Smooth muscle cell (in vitro differentiated cells): ENCODE measurements around the gene HEATR5A. TPM values are rescaled to one million over a fixed set of nuclear protein-coding genes. Genes with fewer than 3 reads are reported as not detected.

ENCODE experiments used
- DNase-seq: peaks from one replicate; lab custom pipeline; 2025; ENCODE audit not compliant: unreplicated experiment; lab: John Stamatoyannopoulos, UW
- H2AFZ ChIP-seq: fragments of 200-600 bp; sonication (generic); 2 replicates; pipeline ENCODE4 v1.6.0; 2016; ENCODE audit warnings: antibody characterized with exemption, low read depth, mild to moderate bottlenecking
- H3F3A ChIP-seq: fragments of 200-600 bp; sonication (generic); 2 replicates; pipeline ENCODE4 v1.6.0; 2017; ENCODE audit warnings: antibody characterized with exemption, low read depth
- H3K27ac ChIP-seq: fragments of 200-600 bp; sonication (generic); 2 replicates; pipeline ENCODE4 v1.5.1; 2016; ENCODE audit warnings: low read depth, mild to moderate bottlenecking
- H3K27me3 ChIP-seq: fragments of 200-600 bp; sonication (generic); 2 replicates; pipeline ENCODE4 v1.6.1; 2016; ENCODE audit warnings: low read depth, mild to moderate bottlenecking
- H3K36me3 ChIP-seq: fragments of 200-600 bp; sonication (generic); 2 replicates; pipeline ENCODE4 v1.5.1; 2016; ENCODE audit warnings: low read depth
- H3K4me1 ChIP-seq: fragments of 200-600 bp; sonication (generic); 2 replicates; pipeline ENCODE4 v1.5.1; 2016; ENCODE audit warnings: low read depth
- H3K4me2 ChIP-seq: fragments of 200-600 bp; sonication (generic); 2 replicates; pipeline ENCODE4 v1.6.0; 2016; ENCODE audit warnings: mild to moderate bottlenecking
- H3K4me3 ChIP-seq: fragments of 200-600 bp; sonication (generic); 2 replicates; pipeline ENCODE4 v1.5.1; 2016; ENCODE audit warnings: mild to moderate bottlenecking
- H3K79me2 ChIP-seq: fragments of 200-600 bp; sonication (generic); 2 replicates; pipeline ENCODE4 v1.6.0; 2016; ENCODE audit warnings: low read depth, mild to moderate bottlenecking
- H3K9ac ChIP-seq: fragments of 200-600 bp; sonication (generic); 2 replicates; pipeline ENCODE4 v1.6.0; 2016; ENCODE audit warnings: low read depth
- H3K9me3 ChIP-seq: fragments of 200-600 bp; sonication (generic); replicated peaks from 2 replicates; pipeline ENCODE4 v1.5.1; 2016; ENCODE audit warnings: low read depth
- H4K20me1 ChIP-seq: fragments of 200-600 bp; sonication (generic); 2 replicates; pipeline ENCODE4 v1.6.0; 2016; ENCODE audit warnings: low read depth
- WGBS: methylation state at CpG from one replicate; pipeline ENCODE4 v1.1.7; 2016; ENCODE audit warnings: low lambda C conversion rate; 5-methylcytosine and 5-hydroxymethylcytosine counted together
- polyA plus RNA-seq: library from polyadenylated mRNA; unstranded; fragments of >200 nt; fragmentation: Nextera tagmentation; extraction: Ambion mirVana; gene quantifications from 2 replicates; pipeline ENCODE4 v1.2.1, GENCODE V29; 2016
- total RNA-seq: library from RNA; depleted of rRNA; stranded (reverse); fragments of >200 nt; gene quantifications from 2 replicates; pipeline ENCODE4 v1.2.3, GENCODE V29; 2014
- TF ChIP-seq, protein P1 (sequence below): fragments of 200-600 bp; sonication (generic); IDR thresholded peaks from 2 replicates; pipeline ENCODE4 v1.5.1; 2017; ENCODE audit warnings: borderline replicate concordance, mild to moderate bottlenecking, antibody characterized with exemption; ENCODE audit not compliant: insufficient read depth, poor library complexity, severe bottlenecking

HEATR5A gene
- total and polyA plus RNA-seq, 2 experiments from 2014 or later, result 28.5 to 49.8 TPM

DNA sequence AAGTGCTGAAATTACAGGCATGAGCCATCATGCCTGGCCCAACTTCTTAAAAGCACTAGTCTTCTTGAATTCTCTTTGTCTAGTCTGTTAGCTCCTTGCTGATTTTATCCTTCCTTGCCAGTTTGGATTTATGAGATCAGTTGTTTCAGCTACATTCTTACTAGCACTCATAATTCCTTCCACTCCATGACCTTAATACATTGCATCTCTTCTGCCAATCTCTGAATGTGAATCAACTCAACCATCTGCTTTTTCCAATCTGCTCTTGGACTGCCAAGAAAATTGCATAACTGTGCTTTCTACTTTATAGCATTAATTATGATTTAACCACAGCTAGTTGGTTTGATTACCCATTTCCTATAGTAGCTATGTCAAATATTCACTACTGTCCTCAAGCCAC lies 14.9 kb upstream of the HEATR5A start:
- TF ChIP-seq, protein P1, sequence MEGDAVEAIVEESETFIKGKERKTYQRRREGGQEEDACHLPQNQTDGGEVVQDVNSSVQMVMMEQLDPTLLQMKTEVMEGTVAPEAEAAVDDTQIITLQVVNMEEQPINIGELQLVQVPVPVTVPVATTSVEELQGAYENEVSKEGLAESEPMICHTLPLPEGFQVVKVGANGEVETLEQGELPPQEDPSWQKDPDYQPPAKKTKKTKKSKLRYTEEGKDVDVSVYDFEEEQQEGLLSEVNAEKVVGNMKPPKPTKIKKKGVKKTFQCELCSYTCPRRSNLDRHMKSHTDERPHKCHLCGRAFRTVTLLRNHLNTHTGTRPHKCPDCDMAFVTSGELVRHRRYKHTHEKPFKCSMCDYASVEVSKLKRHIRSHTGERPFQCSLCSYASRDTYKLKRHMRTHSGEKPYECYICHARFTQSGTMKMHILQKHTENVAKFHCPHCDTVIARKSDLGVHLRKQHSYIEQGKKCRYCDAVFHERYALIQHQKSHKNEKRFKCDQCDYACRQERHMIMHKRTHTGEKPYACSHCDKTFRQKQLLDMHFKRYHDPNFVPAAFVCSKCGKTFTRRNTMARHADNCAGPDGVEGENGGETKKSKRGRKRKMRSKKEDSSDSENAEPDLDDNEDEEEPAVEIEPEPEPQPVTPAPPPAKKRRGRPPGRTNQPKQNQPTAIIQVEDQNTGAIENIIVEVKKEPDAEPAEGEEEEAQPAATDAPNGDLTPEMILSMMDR, result no peak
- Histone ChIP-seq H3F3A (no peaks in the 10 kb centered on the region), H3K27ac (no peak overlapping the region), H3K36me3 (no peaks in the 10 kb centered on the region), H3K4me3 (no peak overlapping the region), H3K9ac (no peak overlapping the region), H3K27me3 (no peaks in the 10 kb centered on the region), H2AFZ (no peak overlapping the region), H3K4me2 (no peak overlapping the region), H3K79me2 (no peaks in the 10 kb centered on the region), H3K4me1 (no peaks in the 10 kb centered on the region), H3K9me3 (no peaks in the 10 kb centered on the region), H4K20me1 (no peaks in the 10 kb centered on the region)
- no peak for DNase-seq

DNA sequence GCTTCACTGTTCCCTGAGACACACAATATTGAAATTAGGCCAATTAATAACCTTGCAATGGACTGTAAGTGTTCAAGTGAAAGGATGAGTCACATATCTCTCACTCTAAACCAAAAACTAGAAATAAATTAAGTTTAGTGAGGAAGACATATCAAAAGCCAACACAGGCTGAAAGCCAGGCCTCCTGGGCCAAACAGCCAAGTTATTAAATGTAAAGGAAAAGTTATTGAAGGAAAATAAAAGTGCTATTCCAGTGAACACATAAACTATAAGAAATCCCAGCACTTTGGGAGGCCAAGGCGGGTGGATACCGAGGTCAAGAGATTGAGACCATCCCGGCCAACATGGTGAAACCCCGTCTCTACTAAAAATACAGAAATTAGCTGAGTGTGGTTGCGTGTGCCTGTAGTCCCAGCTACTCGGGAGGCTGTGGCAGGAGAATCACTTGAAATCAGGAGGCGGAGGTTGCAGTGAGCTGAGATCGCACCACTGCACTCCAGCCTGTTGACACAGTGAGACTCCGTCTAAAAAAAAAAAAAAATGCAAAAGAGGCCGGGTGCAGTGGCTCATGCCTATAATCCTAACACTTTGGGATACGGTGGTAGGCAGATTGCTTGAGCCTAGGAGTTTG lies 10.4 kb upstream of the HEATR5A start:
- H3K36me3 ChIP-seq, result no peaks in the 10 kb centered on the region
- no peaks in the 10 kb centered on the region for H3K4me1 ChIP-seq
- H3K27me3 ChIP-seq, result no peaks in the 10 kb centered on the region
- no peak overlapping the region for H2AFZ ChIP-seq
- H3K9me3 ChIP-seq, result no peaks in the 10 kb centered on the region
- no peaks in the 10 kb centered on the region for H4K20me1 ChIP-seq
- no peak overlapping the region for H3K4me2 ChIP-seq
- H3K27ac ChIP-seq, result no peak overlapping the region
- TF ChIP-seq, protein P1, result no peak
- 98% methylated on average over 11 of the region's 11 CpGs for WGBS
- no peak overlapping the region for H3K9ac ChIP-seq
- no peaks in the 10 kb centered on the region for H3F3A ChIP-seq
- H3K79me2 ChIP-seq, result no peaks in the 10 kb centered on the region
- no peak for DNase-seq
- no peak overlapping the region for H3K4me3 ChIP-seq

DNA sequence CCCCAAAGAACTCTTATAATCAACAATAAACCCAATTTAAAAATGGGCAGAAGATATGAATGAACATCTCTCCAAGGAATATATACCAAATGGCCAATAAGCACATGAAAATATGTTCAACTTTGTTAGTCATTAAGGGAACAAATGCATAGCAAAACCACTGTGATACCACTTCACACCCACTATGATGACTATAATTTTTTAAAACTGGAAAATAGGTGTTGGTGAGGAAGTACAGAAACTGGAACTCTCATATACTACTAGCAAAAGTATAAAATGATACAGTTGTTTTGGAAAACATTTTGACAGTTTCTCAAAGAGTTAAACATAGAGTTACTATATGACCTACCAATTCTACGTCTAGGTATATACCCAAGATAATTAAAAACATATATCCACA lies 9.4 kb upstream of the HEATR5A start:
- H3K4me1 ChIP-seq, result no peaks in the 10 kb centered on the region
- H4K20me1 ChIP-seq, result no peaks in the 10 kb centered on the region
- H2AFZ ChIP-seq, result no peak overlapping the region
- no peak overlapping the region for H3K9ac ChIP-seq
- H3K36me3 ChIP-seq, result no peaks in the 10 kb centered on the region
- no peaks in the 10 kb centered on the region for H3K79me2 ChIP-seq
- WGBS, result 100% methylated on average over 1 of the region's 1 CpG
- no peak overlapping the region for H3K4me3 ChIP-seq
- no peaks in the 10 kb centered on the region for H3F3A ChIP-seq
- no peak for DNase-seq
- H3K27me3 ChIP-seq, result no peaks in the 10 kb centered on the region
- no peak overlapping the region for H3K4me2 ChIP-seq
- TF ChIP-seq, protein P1, result no peak
- H3K27ac ChIP-seq, result no peak overlapping the region
- no peaks in the 10 kb centered on the region for H3K9me3 ChIP-seq

DNA sequence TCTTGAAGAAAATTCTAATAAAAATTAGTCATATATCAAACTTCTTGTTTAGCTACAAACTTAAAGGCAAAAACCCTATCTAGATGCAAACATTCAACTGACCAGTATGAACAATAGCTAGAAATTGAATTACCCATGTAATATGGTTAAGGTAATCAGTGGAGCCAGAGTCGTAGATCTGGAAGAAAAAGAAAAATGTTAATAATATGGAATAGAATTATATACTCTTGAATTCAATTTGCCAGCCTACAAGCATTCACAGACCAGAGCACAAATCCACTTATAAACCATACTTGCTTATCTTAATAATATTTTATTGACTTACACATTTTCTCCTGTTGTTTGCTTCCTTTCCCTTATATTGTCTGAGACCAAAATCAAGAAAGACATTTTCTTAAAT lies 7.7 kb upstream of the HEATR5A start:
- H3K4me2 ChIP-seq, result no peak overlapping the region
- DNase-seq, result no peak
- H3K4me3 ChIP-seq, result no peak overlapping the region
- no peaks in the 10 kb centered on the region for H3K27me3 ChIP-seq
- H4K20me1 ChIP-seq, result no peaks in the 10 kb centered on the region
- no peaks in the 10 kb centered on the region for H3K9me3 ChIP-seq
- no peak overlapping the region for H3K27ac ChIP-seq
- H3K9ac ChIP-seq, result no peak overlapping the region
- no peaks in the 10 kb centered on the region for H3F3A ChIP-seq
- no peaks in the 10 kb centered on the region for H3K36me3 ChIP-seq
- 97% methylated on average over 1 of the region's 1 CpG for WGBS
- H3K79me2 ChIP-seq, result no peaks in the 10 kb centered on the region
- no peaks in the 10 kb centered on the region for H3K4me1 ChIP-seq
- H2AFZ ChIP-seq, result no peak overlapping the region
- TF ChIP-seq, protein P1, result no peak
